ENCODE results near the gene MRPL43.

Gene MRPL43

DNA sequence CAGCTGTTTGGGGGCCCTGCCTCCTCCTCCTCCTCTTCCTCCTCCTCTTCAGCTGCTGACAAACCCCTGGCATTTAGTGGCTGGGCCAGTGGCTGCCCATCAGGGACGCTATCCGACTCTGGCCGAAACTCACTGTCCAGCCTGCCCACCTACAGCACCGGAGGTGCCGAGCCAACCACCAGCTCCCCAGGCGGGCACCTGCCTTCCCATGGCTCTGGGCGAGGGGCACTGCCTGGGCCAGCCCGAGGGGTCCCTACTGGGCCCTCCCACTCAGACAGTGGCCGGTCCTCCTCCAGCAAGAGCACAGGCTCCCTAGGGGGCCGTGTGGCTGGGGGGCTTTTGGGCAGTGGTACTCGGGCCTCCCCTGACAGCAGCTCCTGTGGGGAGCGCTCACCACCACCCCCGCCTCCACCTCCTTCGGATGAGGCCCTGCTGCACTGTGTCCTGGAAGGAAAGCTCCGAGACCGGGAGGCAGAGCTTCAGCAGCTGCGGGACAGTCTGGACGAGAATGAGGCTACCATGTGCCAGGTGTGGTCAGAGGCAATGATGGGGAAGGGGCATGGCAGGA is 16.4 kb upstream of the MRPL43 start:
- no peak overlapping the region for H2AFZ ChIP-seq (ENCODE audit: low read depth, low read length, severe bottlenecking)
- no peaks in the 10 kb centered on the region for H3K36me3 ChIP-seq (ENCODE audit: low read length)
- no peak overlapping the region for H3K4me2 ChIP-seq (ENCODE audit: low read depth, low read length, poor library complexity, severe bottlenecking)
- no peaks in the 10 kb centered on the region for H3K9me2 ChIP-seq (replicated peaks; ENCODE audit: insufficient read depth, low read length)
- H3K9me3 ChIP-seq (ENCODE audit: insufficient read depth, low read length) = no peaks in the 10 kb centered on the region
- H4K20me1 ChIP-seq (ENCODE audit: low read depth, low read length) = no peaks in the 10 kb centered on the region
- no peak overlapping the region for H3K27ac ChIP-seq (ENCODE audit: low read depth, low read length)
- H3K9ac ChIP-seq (ENCODE audit: low read length) = no peak overlapping the region
- H3K79me2 ChIP-seq (ENCODE audit: insufficient read depth, low read length) = no peaks in the 10 kb centered on the region
- H3F3A ChIP-seq (ENCODE audit: insufficient read depth) = peaks cover 2% of the 10 kb centered on the region
- TF ChIP-seq, protein P1, sequence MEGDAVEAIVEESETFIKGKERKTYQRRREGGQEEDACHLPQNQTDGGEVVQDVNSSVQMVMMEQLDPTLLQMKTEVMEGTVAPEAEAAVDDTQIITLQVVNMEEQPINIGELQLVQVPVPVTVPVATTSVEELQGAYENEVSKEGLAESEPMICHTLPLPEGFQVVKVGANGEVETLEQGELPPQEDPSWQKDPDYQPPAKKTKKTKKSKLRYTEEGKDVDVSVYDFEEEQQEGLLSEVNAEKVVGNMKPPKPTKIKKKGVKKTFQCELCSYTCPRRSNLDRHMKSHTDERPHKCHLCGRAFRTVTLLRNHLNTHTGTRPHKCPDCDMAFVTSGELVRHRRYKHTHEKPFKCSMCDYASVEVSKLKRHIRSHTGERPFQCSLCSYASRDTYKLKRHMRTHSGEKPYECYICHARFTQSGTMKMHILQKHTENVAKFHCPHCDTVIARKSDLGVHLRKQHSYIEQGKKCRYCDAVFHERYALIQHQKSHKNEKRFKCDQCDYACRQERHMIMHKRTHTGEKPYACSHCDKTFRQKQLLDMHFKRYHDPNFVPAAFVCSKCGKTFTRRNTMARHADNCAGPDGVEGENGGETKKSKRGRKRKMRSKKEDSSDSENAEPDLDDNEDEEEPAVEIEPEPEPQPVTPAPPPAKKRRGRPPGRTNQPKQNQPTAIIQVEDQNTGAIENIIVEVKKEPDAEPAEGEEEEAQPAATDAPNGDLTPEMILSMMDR (IDR thresholded peaks at IDR 0.05; ENCODE audit: insufficient read depth, low read length, poor library complexity, severe bottlenecking) = no peak
- no peak for TF ChIP-seq EZH2phosphoT487 (conservative IDR thresholded peaks at IDR 0.05; ENCODE audit: low read length)
- H3K4me3 ChIP-seq (ENCODE audit: insufficient read depth, low read length, poor library complexity, severe bottlenecking) = no peak overlapping the region
- no peaks in the 10 kb centered on the region for H3K27me3 ChIP-seq (ENCODE audit: low read length)

DNA sequence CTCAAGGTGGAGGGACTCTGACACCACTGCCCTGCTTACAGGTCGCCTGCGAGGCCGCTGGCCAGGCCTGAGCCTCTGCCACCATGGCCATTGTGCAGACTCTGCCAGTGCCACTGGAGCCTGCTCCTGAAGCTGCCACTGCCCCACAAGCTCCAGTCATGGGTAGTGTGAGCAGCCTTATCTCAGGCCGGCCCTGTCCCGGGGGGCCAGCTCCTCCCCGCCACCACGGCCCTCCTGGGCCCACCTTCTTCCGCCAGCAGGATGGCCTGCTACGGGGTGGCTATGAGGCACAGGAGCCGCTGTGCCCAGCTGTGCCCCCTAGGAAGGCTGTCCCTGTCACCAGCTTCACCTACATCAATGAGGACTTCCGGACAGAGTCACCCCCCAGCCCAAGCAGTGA is 15.2 kb upstream of the MRPL43 start:
- Histone ChIP-seq H3K9ac (ENCODE audit: low read length) (no peak overlapping the region), H3K79me2 (ENCODE audit: insufficient read depth, low read length) (no peaks in the 10 kb centered on the region)

GRCh38 chr10:101001659-101002035 is 14.3 kb upstream of the MRPL43 start:
- peaks cover 11% of the 10 kb centered on the region for H3F3A ChIP-seq (ENCODE audit: insufficient read depth)
- no peak overlapping the region for H3K27ac ChIP-seq (ENCODE audit: low read depth, low read length)
- no peaks in the 10 kb centered on the region for H3K27me3 ChIP-seq (ENCODE audit: low read length)
- H4K20me1 ChIP-seq (ENCODE audit: low read depth, low read length) = no peaks in the 10 kb centered on the region
- TF ChIP-seq EZH2phosphoT487 (conservative IDR thresholded peaks at IDR 0.05; ENCODE audit: low read length) = no peak
- TF ChIP-seq, protein P1 (IDR thresholded peaks at IDR 0.05; ENCODE audit: insufficient read depth, low read length, poor library complexity, severe bottlenecking) = no peak
- no peaks in the 10 kb centered on the region for H3K79me2 ChIP-seq (ENCODE audit: insufficient read depth, low read length)
- no peaks in the 10 kb centered on the region for H3K36me3 ChIP-seq (ENCODE audit: low read length)
- no peak overlapping the region for H3K4me2 ChIP-seq (ENCODE audit: low read depth, low read length, poor library complexity, severe bottlenecking)
- no peak overlapping the region for H3K9ac ChIP-seq (ENCODE audit: low read length)
- H3K9me3 ChIP-seq (ENCODE audit: insufficient read depth, low read length) = no peaks in the 10 kb centered on the region
- H3K9me2 ChIP-seq (replicated peaks; ENCODE audit: insufficient read depth, low read length) = no peaks in the 10 kb centered on the region
- H3K4me3 ChIP-seq (ENCODE audit: insufficient read depth, low read length, poor library complexity, severe bottlenecking) = no peak overlapping the region
- no peak overlapping the region for H2AFZ ChIP-seq (ENCODE audit: low read depth, low read length, severe bottlenecking)

More for the DNA sequence above, 15.2 kb upstream of the MRPL43 start:
- peaks cover 8% of the 10 kb centered on the region for H3F3A ChIP-seq (ENCODE audit: insufficient read depth)
- H4K20me1 ChIP-seq (ENCODE audit: low read depth, low read length) = no peaks in the 10 kb centered on the region
- H3K9me3 ChIP-seq (ENCODE audit: insufficient read depth, low read length) = no peaks in the 10 kb centered on the region
- H3K27ac ChIP-seq (ENCODE audit: low read depth, low read length) = no peak overlapping the region
- TF ChIP-seq, protein P1 (IDR thresholded peaks at IDR 0.05; ENCODE audit: insufficient read depth, low read length, poor library complexity, severe bottlenecking) = no peak
- TF ChIP-seq EZH2phosphoT487 (conservative IDR thresholded peaks at IDR 0.05; ENCODE audit: low read length) = no peak
- no peaks in the 10 kb centered on the region for H3K36me3 ChIP-seq (ENCODE audit: low read length)
- H2AFZ ChIP-seq (ENCODE audit: low read depth, low read length, severe bottlenecking) = no peak overlapping the region
- H3K9me2 ChIP-seq (replicated peaks; ENCODE audit: insufficient read depth, low read length) = no peaks in the 10 kb centered on the region
- H3K4me2 ChIP-seq (ENCODE audit: low read depth, low read length, poor library complexity, severe bottlenecking) = no peak overlapping the region
- H3K27me3 ChIP-seq (ENCODE audit: low read length) = no peaks in the 10 kb centered on the region
- no peak overlapping the region for H3K4me3 ChIP-seq (ENCODE audit: insufficient read depth, low read length, poor library complexity, severe bottlenecking)
